Ammon's horn (tissue), 1 donor: ENCODE results near the gene CTBP2.
A peak's percentile ranks its signal among the peaks of the same experiment; 100 is the strongest.

Experiments
- DNase-seq: peaks from one replicate; pipeline ENCODE4 v3.0.0-alpha.2; 2016; ENCODE audit warnings: low spot score

Gene CTBP2

GRCh38 chr10:125043841-125044658 is 116.3 kb downstream of the CTBP2 start:
- DNase-seq, result no peak

- DNase-seq, result no peak
Measured at GRCh38 chr10:125041856-125042506, 118.4 kb downstream of the CTBP2 start.

- DNase-seq, result no peak
Measured at GRCh38 chr10:125039354-125039769, 121.0 kb downstream of the CTBP2 start.

- DNase-seq, result peak; percentile 79
Measured at GRCh38 chr10:125038637-125039036, 121.7 kb downstream of the CTBP2 start.

- DNase-seq, result no peak
Measured at GRCh38 chr10:125037145-125037877, 123.1 kb downstream of the CTBP2 start.

GRCh38 chr10:125035588-125036295 is 124.6 kb downstream of the CTBP2 start:
- DNase-seq, result no peak

GRCh38 chr10:125035136-125035535 is 125.2 kb downstream of the CTBP2 start:
- DNase-seq, result no peak

- DNase-seq, result no peak
Measured at GRCh38 chr10:125034675-125035074, 125.7 kb downstream of the CTBP2 start.

- DNase-seq, result no peak
Measured at GRCh38 chr10:125033146-125033924, 127.0 kb downstream of the CTBP2 start.

GRCh38 chr10:125032474-125033020 is 127.8 kb downstream of the CTBP2 start:
- DNase-seq, result no peak

GRCh38 chr10:125030567-125031197 is 129.7 kb downstream of the CTBP2 start:
- no peak for DNase-seq

GRCh38 chr10:125029584-125030242 is 130.7 kb downstream of the CTBP2 start:
- DNase-seq, result no peak

GRCh38 chr10:125027871-125028869 is 132.2 kb downstream of the CTBP2 start:
- no peak for DNase-seq

- no peak for DNase-seq
Measured at GRCh38 chr10:125026974-125027735, 133.2 kb downstream of the CTBP2 start.

GRCh38 chr10:125026036-125026931 is 134.1 kb downstream of the CTBP2 start:
- DNase-seq, result no peak

- DNase-seq, result no peak
Measured at GRCh38 chr10:125025341-125025740, 135.0 kb downstream of the CTBP2 start.
